KOPT-K1 (cell line): ENCODE data around the gene TTC23L.
A peak's percentile ranks its signal among the peaks of the same experiment; 100 is the strongest.

Experiments
- H3K27ac ChIP-seq: fragments of 200-600 bp; sonication (generic); 2 replicates; pipeline ENCODE4 v1.5.1; 2016; ENCODE audit warnings: antibody characterized with exemption, mild to moderate bottlenecking, low read depth, low read length; ENCODE audit not compliant: poor library complexity, severe bottlenecking
- H3K36me3 ChIP-seq: fragments of 200-600 bp; sonication (generic); 2 replicates; pipeline ENCODE4 v1.5.1; 2017; ENCODE audit warnings: antibody characterized with exemption, mild to moderate bottlenecking, low read length, moderate library complexity; ENCODE audit not compliant: insufficient read depth
- H3K9me3 ChIP-seq: fragments of 200-600 bp; sonication (generic); 2 replicates; pipeline ENCODE4 v1.5.1; 2017; ENCODE audit warnings: antibody characterized with exemption, low read length, mild to moderate bottlenecking; ENCODE audit not compliant: insufficient read depth, poor library complexity, severe bottlenecking

TTC23L gene

DNA sequence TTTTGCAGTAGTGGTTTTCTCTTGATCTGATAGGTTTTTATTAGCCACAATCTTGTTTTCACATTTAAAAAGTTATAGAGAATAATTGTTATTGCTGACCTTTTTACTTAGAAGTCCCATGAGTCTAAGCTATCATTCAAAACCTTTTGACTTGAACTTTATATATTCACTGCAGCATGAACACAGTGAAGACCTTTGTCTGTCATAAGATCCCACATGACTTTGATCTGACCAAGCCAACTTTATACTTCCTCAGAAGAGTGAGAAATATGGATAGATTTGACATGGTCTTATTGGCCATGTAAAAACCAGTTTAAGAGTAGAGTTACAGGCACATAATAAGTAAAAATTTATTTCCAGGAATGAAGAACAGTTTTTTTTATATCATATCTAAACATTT, 42.3 kb downstream of the TTC23L start:
- no peaks in the 10 kb centered on the region for H3K36me3 ChIP-seq
- H3K9me3 ChIP-seq = peaks cover 9% of the 10 kb centered on the region
- H3K27ac ChIP-seq = no peak overlapping the region

DNA sequence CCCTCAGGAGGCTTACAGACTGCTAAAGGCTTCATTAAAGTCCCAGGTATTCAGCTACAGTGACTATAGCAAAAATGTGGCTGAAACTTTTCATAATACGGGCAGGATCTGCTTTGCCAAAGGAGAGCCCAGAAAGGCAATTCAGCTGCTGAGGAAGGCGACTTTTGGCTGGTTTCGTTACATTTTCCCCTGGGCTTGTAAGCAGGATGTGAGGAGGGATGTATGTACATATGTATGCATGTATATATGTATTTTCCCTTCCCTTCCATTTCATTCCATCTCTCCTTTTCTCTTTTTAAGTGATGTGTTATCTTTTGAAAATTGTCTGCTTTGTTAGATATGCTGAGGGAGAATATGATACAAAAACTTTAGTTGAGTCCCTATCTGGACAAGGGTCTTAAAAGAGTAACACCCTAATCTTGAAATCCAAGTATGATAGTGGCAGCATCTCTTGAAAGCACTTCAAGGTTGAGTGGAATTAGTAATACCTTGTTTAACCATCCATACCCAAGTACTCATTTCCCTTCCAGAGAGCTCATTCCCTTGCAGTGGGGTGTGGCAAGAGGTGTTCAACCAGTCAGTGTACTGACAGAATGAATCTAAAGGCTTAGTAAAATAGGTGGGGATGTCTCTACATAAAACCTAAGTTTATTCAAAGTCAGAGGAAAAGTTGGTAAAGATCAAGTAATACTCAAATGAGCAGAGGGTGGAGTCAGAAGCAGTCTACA, 47.6 kb downstream of the TTC23L start:
- Histone ChIP-seq H3K27ac (no peak overlapping the region), H3K9me3 (no peaks in the 10 kb centered on the region), H3K36me3 (no peaks in the 10 kb centered on the region)

- Histone ChIP-seq H3K9me3 (no peaks in the 10 kb centered on the region), H3K27ac (no peak overlapping the region), H3K36me3 (no peaks in the 10 kb centered on the region)
These were observed 50.4 kb downstream of the TTC23L start for GRCh38 chr5:34889394-34889793.

GRCh38 chr5:34891981-34892380, 53.0 kb downstream of the TTC23L start:
- Histone ChIP-seq H3K27ac (no peak overlapping the region), H3K9me3 (no peaks in the 10 kb centered on the region)

GRCh38 chr5:34892414-34892813, 53.5 kb downstream of the TTC23L start:
- H3K9me3 ChIP-seq = no peaks in the 10 kb centered on the region
- peaks cover 9% of the 10 kb centered on the region; the same call in 1 of the 2 replicates for H3K36me3 ChIP-seq
- H3K27ac ChIP-seq = no peak overlapping the region

More at GRCh38 chr5:34891981-34892380, 53.0 kb downstream of the TTC23L start:
- H3K36me3 ChIP-seq = peaks cover 9% of the 10 kb centered on the region; the same call in 1 of the 2 replicates

DNA sequence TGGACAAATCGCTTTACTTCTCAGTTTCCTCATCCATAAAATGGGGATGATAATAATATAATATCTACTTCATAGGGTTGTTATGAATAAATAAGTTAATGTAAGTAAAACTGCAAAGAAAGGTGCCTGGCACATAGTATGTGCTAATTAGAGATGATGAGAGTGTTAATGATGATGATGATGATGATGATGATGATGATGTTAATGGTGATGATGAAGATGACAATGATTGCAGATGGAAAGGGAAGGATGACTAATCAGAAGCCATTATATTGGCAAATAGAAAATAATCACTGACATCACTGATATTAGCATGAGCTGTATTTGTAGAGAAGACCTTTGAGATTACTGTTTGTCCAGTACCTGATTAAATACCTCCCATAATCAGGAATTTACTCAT, 55.8 kb downstream of the TTC23L start:
- Histone ChIP-seq H3K9me3 (no peaks in the 10 kb centered on the region), H3K36me3 (peaks cover 9% of the 10 kb centered on the region; the same call in 1 of the 2 replicates), H3K27ac (no peak overlapping the region)

- Histone ChIP-seq H3K36me3 (peaks cover 9% of the 10 kb centered on the region; the same call in 1 of the 2 replicates), H3K9me3 (no peaks in the 10 kb centered on the region), H3K27ac (no peak overlapping the region)
These were observed 56.9 kb downstream of the TTC23L start for GRCh38 chr5:34895641-34896419.

- Histone ChIP-seq H3K36me3 (peaks cover 14% of the 10 kb centered on the region), H3K27ac (no peak overlapping the region), H3K9me3 (no peaks in the 10 kb centered on the region)
These were observed 58.7 kb downstream of the TTC23L start for GRCh38 chr5:34897646-34898045.

DNA sequence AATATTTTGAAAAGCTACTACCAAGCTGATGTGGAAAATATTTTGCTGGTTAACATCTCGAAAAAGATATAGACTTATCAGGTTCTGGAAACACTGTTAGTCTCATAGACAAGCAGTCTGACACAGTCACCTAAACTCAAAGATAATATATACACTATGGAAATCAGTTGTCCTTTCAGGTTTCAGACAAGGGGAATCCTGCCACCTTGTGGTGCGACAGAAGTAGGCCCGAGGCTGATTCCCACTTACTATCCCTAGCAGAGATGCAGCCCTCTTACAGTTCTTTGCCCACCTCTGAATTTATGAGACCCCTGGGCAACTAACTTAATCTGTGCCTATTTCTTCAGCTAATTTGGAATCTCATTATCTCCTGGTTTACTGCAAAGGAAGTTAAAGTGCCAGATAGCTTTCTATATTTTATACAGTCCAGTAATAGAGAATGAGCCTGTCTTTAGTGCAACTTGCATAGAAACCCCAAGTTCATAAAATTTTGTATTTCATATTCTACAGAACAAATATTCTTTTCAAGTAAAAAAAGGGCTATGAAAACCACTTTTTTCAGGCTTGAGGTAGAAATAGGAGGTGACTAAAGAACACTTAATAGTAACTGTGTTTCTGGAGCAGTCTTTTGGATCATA, 59.4 kb downstream of the TTC23L start:
- H3K27ac ChIP-seq = no peak overlapping the region
- H3K36me3 ChIP-seq = peaks cover 17% of the 10 kb centered on the region
- no peaks in the 10 kb centered on the region for H3K9me3 ChIP-seq

GRCh38 chr5:34899066-34899465, 60.1 kb downstream of the TTC23L start:
- Histone ChIP-seq H3K9me3 (no peaks in the 10 kb centered on the region), H3K36me3 (peaks cover 20% of the 10 kb centered on the region), H3K27ac (no peak overlapping the region)

- Histone ChIP-seq H3K9me3 (no peaks in the 10 kb centered on the region), H3K27ac (no peak overlapping the region), H3K36me3 (peaks cover 35% of the 10 kb centered on the region)
These were observed 61.7 kb downstream of the TTC23L start for GRCh38 chr5:34900652-34901051.

DNA sequence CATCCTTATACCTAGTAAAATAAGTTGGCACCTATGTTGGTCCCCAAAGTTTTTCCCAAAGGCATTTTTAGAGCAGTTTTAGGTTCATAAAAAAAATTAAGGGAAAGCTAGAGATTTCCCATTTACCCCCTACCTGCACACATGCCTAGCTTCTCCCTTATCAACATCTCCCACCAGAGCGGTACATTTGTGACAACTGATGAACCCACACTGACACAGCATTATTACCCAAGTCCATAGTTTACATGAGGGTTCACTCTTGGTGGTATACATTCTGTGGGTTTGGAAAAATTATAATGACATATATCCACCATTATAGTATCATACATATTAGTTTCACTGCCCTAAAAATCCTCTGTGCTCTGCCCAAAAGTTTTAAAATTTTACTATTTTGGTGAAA, 64.3 kb downstream of the TTC23L start:
- Histone ChIP-seq H3K27ac (no peak overlapping the region), H3K9me3 (no peaks in the 10 kb centered on the region), H3K36me3 (peaks cover 47% of the 10 kb centered on the region)

DNA sequence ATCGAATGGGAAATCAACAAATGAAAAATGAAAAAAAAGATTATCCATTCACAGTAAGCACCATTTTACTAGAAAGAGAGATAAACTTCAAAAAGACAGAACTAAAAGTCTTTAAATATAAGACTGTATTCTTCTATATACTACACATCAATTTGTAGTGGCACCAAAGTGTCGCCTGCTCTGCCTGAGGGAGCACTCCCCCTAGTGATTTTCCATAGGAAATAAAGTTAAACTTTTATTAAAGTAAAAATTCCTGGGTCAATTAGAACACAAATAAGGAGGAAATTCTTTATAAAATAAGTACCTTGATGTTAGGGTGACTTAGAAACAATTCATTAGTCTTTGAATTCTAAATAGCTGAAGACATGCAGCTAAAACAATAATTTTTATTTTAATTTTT, 66.6 kb downstream of the TTC23L start:
- Histone ChIP-seq H3K36me3 (peaks cover 70% of the 10 kb centered on the region), H3K27ac (no peak overlapping the region), H3K9me3 (no peaks in the 10 kb centered on the region)

DNA sequence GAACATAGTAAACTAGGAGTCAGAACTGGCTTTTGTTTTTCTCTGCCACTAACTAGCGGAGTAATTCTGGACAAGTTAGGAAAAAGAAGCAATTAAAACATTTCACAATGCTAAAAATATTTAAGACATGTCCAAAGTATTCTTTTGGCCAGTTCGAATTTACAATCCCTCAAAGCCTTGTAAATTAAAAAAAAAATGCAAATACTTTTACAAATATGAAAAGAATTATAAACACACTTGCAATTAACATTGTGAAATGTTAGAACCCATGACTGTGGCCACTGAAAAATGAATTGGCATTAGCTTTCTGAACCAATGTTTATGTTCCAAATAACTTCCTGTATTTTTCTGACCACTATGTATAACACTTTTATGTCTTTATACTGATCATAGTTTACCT, 74.1 kb downstream of the TTC23L start:
- Histone ChIP-seq H3K36me3 (peaks cover 55% of the 10 kb centered on the region), H3K27ac (no peak overlapping the region), H3K9me3 (no peaks in the 10 kb centered on the region)

- Histone ChIP-seq H3K9me3 (no peaks in the 10 kb centered on the region), H3K27ac (peak overlapping the region; percentile 88), H3K36me3 (peaks cover 55% of the 10 kb centered on the region)
These were observed 75.7 kb downstream of the TTC23L start for GRCh38 chr5:34914671-34915138.
